GM12872 (cell line): Measurements from ENCODE around the gene ATP8A2.
A peak's percentile ranks its signal among the peaks of the same experiment; 100 is the strongest.

ENCODE experiments used
- CTCF ChIP-seq: IDR thresholded peaks from 3 replicates; pipeline ENCODE4 v1.5.1; 2011; ENCODE audit warnings: low read depth, mild to moderate bottlenecking, low read length, moderate library complexity; ENCODE audit not compliant: insufficient read depth

ATP8A2 gene

GRCh38 chr13:25570185-25570584 is 198.4 kb downstream of the ATP8A2 start:
- TF ChIP-seq CTCF: no peak

GRCh38 chr13:25571237-25571636 is 199.5 kb downstream of the ATP8A2 start:
- TF ChIP-seq CTCF: no peak

GRCh38 chr13:25574437-25575411 is 202.9 kb downstream of the ATP8A2 start:
- TF ChIP-seq CTCF: peak; percentile 83

- no peak for TF ChIP-seq CTCF
Observed at GRCh38 chr13:25575562-25575961, 203.8 kb downstream of the ATP8A2 start.

- TF ChIP-seq CTCF: no peak
Observed at GRCh38 chr13:25578526-25578925, 206.8 kb downstream of the ATP8A2 start.

GRCh38 chr13:25579221-25579620 is 207.4 kb downstream of the ATP8A2 start:
- no peak for TF ChIP-seq CTCF

- no peak for TF ChIP-seq CTCF
Observed at GRCh38 chr13:25581351-25581750, 209.6 kb downstream of the ATP8A2 start.
